Endothelial cell of umbilical vein (primary cell): ENCODE results near the gene CPNE2.

Source experiments
- POLR2A ChIP-seq: IDR thresholded peaks from 2 replicates; pipeline ENCODE4 v1.6.1; 2012; ENCODE audit warnings: low read depth, mild to moderate bottlenecking, control low read depth, low read length
- TF ChIP-seq, protein P1 (sequence below), 2 donors: IDR thresholded peaks; 1 replicate in 1 of 2; 2 replicates in 1 of 2; pipeline ENCODE4 v1.5.1; 2011; ENCODE audit warnings: low read length in 2 of 2, mild to moderate bottlenecking in 2 of 2, moderate library complexity in 2 of 2, control low read depth in 1 of 2, inconsistent platforms in 1 of 2, low read depth in 1 of 2; ENCODE audit not compliant: insufficient read depth in 1 of 2; ENCODE audit errors: extremely low read depth in 1 of 2

- TF ChIP-seq, protein P1, sequence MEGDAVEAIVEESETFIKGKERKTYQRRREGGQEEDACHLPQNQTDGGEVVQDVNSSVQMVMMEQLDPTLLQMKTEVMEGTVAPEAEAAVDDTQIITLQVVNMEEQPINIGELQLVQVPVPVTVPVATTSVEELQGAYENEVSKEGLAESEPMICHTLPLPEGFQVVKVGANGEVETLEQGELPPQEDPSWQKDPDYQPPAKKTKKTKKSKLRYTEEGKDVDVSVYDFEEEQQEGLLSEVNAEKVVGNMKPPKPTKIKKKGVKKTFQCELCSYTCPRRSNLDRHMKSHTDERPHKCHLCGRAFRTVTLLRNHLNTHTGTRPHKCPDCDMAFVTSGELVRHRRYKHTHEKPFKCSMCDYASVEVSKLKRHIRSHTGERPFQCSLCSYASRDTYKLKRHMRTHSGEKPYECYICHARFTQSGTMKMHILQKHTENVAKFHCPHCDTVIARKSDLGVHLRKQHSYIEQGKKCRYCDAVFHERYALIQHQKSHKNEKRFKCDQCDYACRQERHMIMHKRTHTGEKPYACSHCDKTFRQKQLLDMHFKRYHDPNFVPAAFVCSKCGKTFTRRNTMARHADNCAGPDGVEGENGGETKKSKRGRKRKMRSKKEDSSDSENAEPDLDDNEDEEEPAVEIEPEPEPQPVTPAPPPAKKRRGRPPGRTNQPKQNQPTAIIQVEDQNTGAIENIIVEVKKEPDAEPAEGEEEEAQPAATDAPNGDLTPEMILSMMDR (IDR thresholded peaks at IDR 0.05; ENCODE audit: extremely low read depth in 1 of 2, insufficient read depth in 1 of 2, low read depth in 1 of 2, low read length in 2 of 2): no peak
- TF ChIP-seq POLR2A: no peak
Observed at GRCh38 chr16:57178793-57179212, 86.4 kb downstream of the CPNE2 start.
